ENCODE measurements around the gene PRRC2B.

Gene PRRC2B

GRCh38 chr9:131491001-131491710, 97.3 kb downstream of the PRRC2B start:
- TF ChIP-seq CTCF (IDR thresholded peaks at IDR 0.05; ENCODE audit: low read depth, low read length) (no peak), EZH2phosphoT487 (IDR thresholded peaks at IDR 0.05; ENCODE audit: low read depth) (no peak)
- H3K9me3 ChIP-seq (ENCODE audit: insufficient read depth, low read length) = no peaks in the 10 kb centered on the region
- H3K27ac ChIP-seq (ENCODE audit: low read length) = no peak overlapping the region
- H3K4me2 ChIP-seq (ENCODE audit: low read length) = no peak overlapping the region
- no peaks in the 10 kb centered on the region for H3K27me3 ChIP-seq (ENCODE audit: low read depth, low read length)
- no peaks in the 10 kb centered on the region for H3K4me1 ChIP-seq (ENCODE audit: low read length)
- H2AFZ ChIP-seq (ENCODE audit: low read depth, low read length) = no peak overlapping the region
- H3K4me3 ChIP-seq (ENCODE audit: low read length) = no peak overlapping the region
- H3K79me2 ChIP-seq (ENCODE audit: low read length) = no peaks in the 10 kb centered on the region; the same call in 1 of the 2 replicates
- no peak overlapping the region for H3K9ac ChIP-seq (ENCODE audit: low read length)
- H4K20me1 ChIP-seq (ENCODE audit: insufficient read depth, low read length) = no peaks in the 10 kb centered on the region
- H3K36me3 ChIP-seq (replicated peaks; ENCODE audit: low read depth, low read length) = peaks cover 87% of the 10 kb centered on the region

GRCh38 chr9:131492070-131492469, 98.2 kb downstream of the PRRC2B start:
- peaks cover 87% of the 10 kb centered on the region for H3K36me3 ChIP-seq (replicated peaks; ENCODE audit: low read depth, low read length)
- H3K4me2 ChIP-seq (ENCODE audit: low read length) = no peak overlapping the region
- no peaks in the 10 kb centered on the region for H3K27me3 ChIP-seq (ENCODE audit: low read depth, low read length)
- H3K4me3 ChIP-seq (ENCODE audit: low read length) = no peak overlapping the region
- H3K27ac ChIP-seq (ENCODE audit: low read length) = no peak overlapping the region
- no peak for TF ChIP-seq EZH2phosphoT487 (IDR thresholded peaks at IDR 0.05; ENCODE audit: low read depth)
- TF ChIP-seq CTCF (IDR thresholded peaks at IDR 0.05; ENCODE audit: low read depth, low read length) = no peak
- H3K9ac ChIP-seq (ENCODE audit: low read length) = no peak overlapping the region
- H4K20me1 ChIP-seq (ENCODE audit: insufficient read depth, low read length) = no peaks in the 10 kb centered on the region
- no peak overlapping the region for H2AFZ ChIP-seq (ENCODE audit: low read depth, low read length)
- no peaks in the 10 kb centered on the region for H3K9me3 ChIP-seq (ENCODE audit: insufficient read depth, low read length)
- no peaks in the 10 kb centered on the region for H3K79me2 ChIP-seq (ENCODE audit: low read length)
- no peaks in the 10 kb centered on the region for H3K4me1 ChIP-seq (ENCODE audit: low read length)

- peaks cover 88% of the 10 kb centered on the region for H3K36me3 ChIP-seq (replicated peaks; ENCODE audit: low read depth, low read length)
- no peak overlapping the region for H3K9ac ChIP-seq (ENCODE audit: low read length)
- no peak overlapping the region for H3K4me3 ChIP-seq (ENCODE audit: low read length)
- no peak for TF ChIP-seq EZH2phosphoT487 (IDR thresholded peaks at IDR 0.05; ENCODE audit: low read depth)
- no peak for TF ChIP-seq CTCF (IDR thresholded peaks at IDR 0.05; ENCODE audit: low read depth, low read length)
- no peak overlapping the region for H2AFZ ChIP-seq (ENCODE audit: low read depth, low read length)
- no peaks in the 10 kb centered on the region for H3K79me2 ChIP-seq (ENCODE audit: low read length)
- H3K27me3 ChIP-seq (ENCODE audit: low read depth, low read length) = no peaks in the 10 kb centered on the region
- H3K4me2 ChIP-seq (ENCODE audit: low read length) = no peak overlapping the region
- no peak overlapping the region for H3K27ac ChIP-seq (ENCODE audit: low read length)
- no peaks in the 10 kb centered on the region for H3K9me3 ChIP-seq (ENCODE audit: insufficient read depth, low read length)
- H4K20me1 ChIP-seq (ENCODE audit: insufficient read depth, low read length) = no peaks in the 10 kb centered on the region
- no peaks in the 10 kb centered on the region for H3K4me1 ChIP-seq (ENCODE audit: low read length)
Measured at GRCh38 chr9:131494296-131494870, 100.5 kb downstream of the PRRC2B start.

GRCh38 chr9:131495785-131496184, 101.9 kb downstream of the PRRC2B start:
- Histone ChIP-seq H3K4me2 (ENCODE audit: low read length) (no peak overlapping the region), H3K4me3 (ENCODE audit: low read length) (no peak overlapping the region), H3K4me1 (ENCODE audit: low read length) (no peaks in the 10 kb centered on the region), H4K20me1 (ENCODE audit: insufficient read depth, low read length) (no peaks in the 10 kb centered on the region), H3K36me3 (replicated peaks; ENCODE audit: low read depth, low read length) (peaks cover 78% of the 10 kb centered on the region), H3K79me2 (ENCODE audit: low read length) (no peaks in the 10 kb centered on the region), H2AFZ (ENCODE audit: low read depth, low read length) (no peak overlapping the region), H3K27me3 (ENCODE audit: low read depth, low read length) (no peaks in the 10 kb centered on the region), H3K27ac (ENCODE audit: low read length) (no peak overlapping the region), H3K9ac (ENCODE audit: low read length) (no peak overlapping the region), H3K9me3 (ENCODE audit: insufficient read depth, low read length) (no peaks in the 10 kb centered on the region)
- TF ChIP-seq EZH2phosphoT487 (IDR thresholded peaks at IDR 0.05; ENCODE audit: low read depth) (no peak), CTCF (IDR thresholded peaks at IDR 0.05; ENCODE audit: low read depth, low read length) (no peak)
